NCI-H2081 treated with DMSO at 0.1 percent for 48 hours (cell line): ENCODE results near the gene IFIT1.
"Not testable (repeated sequence)": the region's sequence is repeated elsewhere in the genome, so short reads cannot be mapped to it uniquely, and the experiment has no call there.

ENCODE experiments used
- DNase-seq: peaks from one replicate; lab custom pipeline; 2025; lab: John Stamatoyannopoulos, UW

Gene IFIT1

DNA sequence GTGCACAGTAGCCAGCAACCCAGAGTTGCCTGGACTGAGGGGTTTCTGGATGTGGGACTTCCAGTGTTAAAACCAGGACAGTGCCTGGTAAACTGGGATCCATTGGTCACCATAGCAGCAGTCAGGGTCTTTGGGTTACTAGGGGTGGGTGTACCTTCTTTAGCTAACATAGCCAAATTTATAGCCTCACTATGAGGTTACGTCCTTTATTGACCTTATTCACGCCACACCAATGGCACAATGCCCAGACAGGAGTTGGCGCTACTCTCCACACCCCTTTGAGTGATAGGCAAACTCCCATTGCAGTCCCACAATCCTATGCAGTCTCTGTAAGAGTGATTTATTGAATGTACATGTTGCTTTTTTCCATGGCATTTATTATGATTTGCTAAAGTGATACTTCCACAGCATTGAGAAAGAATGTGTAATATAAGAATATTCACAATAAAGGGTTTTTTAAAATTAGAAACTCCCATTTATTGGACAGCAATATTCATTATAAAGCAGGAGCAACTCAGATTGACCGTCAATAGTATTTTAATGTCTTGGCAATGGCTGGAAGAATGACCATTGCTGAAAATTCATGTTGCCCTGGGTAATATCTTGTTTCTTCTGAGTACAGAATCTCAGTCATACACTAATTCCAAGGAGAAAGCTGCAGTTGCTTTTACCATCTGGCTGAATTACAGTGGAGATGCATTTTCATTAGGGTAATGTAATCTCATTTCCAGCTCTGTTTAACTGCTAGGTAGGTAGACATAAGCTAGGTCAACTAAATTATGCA, 48.0 kb downstream of the IFIT1 start:
- DNase-seq = no peak

DNA sequence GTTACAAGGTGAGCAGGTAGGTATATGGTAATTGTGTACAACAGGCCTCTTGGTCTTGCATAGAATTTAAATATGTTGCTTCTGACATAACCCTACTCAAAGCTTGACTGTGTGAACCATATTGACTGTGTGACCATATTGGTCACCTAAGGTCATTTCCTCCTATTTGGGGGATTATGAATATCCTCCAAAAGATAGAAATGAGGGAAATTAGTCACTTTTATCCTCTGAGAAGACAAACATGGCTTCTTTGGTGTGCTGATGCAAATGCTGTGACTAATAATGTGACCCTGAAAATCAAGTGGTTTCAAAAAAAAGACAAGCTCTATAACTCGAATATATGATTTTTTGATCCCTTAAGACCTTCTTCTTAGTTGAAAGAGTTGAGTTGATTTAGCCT, 49.9 kb downstream of the IFIT1 start:
- DNase-seq = no peak

DNA sequence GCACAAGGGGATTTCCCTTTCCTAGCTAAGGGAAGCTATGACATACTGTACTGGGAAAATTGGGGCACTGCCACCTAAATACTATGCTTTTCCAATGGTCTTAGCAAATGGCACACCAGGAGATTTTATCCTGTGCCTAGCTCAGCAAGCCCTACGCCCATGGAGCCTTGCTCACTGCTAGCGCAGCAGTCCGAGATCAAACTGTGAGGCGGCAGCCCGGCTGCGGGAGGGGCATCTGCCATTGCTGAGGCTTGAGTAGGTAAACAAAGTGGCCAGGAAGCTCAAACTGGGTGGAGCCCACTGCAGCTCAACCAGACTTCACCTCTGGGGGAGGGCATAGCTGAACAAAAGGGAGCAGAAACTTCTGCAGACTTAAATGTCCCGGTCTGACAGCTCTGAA, 52.4 kb downstream of the IFIT1 start:
- DNase-seq = not testable (repeated sequence)

DNA sequence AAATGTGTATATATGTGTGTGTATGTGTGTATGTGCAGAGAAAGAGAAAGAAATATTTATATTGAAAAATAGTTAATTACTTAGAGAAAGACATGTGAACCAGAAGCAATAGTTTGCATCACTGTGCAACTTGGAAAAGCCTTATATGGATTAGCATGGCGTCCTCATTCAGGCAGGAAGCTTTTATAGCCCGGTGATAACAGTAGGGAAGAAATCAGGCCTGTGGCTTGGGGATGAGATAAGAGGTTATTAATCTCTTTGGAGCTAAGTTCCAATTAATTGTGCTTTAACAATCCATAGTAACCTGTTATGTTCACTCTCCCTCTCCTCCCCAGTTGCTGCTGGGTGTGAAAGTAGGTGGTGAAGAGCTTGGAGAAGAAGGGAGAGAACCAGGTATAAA, 58.5 kb downstream of the IFIT1 start:
- DNase-seq = no peak

DNA sequence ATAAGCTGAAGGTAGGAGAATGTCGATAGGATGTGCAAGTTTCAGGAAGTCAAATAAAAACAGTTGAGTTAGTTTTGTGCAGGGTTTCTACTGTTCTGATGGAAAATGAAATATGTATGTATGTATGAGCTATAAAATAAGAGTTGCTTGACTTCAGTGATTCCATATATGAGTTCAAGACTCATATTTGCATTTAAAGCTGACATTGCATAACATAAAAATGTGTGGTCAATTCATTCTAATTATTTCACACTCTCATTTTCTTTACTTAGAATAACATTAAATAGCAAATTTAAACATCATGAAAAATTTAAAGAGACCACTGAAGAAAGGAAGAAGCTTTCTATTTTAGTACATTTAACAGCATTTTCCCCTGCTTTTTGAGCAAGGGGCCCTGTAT, 59.8 kb downstream of the IFIT1 start:
- no peak for DNase-seq

DNA sequence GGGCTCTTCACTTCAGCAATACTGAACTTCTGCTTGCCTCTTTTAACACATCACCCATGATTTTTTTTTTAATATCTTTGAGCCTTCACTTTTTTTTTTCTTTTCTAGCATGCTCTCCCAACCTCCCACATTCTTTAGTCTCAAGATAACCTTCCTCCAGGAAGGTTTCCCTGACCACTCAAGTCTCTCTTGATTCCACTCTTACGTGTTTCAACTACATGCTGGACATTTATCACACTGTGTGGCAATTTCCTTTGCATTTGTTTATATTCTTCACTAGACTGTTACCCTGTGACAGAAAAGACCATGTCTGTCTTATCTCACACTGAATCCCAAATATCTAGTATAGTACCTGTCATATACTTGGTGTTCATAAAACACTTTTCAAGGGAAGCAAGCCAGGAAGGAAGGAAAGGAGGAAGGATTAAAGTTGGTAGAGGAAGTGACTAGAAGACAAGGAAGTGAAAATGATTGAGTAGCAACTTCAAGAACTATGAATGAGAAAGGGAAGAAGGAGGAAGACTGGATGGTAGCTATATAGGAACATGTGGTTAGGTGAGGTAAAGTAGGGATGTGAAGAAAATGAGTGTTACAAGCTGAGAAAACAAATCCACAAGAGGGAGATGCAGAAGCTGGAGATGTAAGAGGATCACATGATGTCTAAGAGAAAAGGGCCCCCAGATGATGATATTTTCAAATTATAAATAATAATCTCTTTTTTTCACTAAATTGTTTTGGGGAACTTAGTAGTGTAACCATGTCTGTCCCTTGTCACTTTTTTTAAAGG, 62.3 kb downstream of the IFIT1 start:
- DNase-seq = no peak
